OCI-LY7 (cell line): ENCODE measurements around the gene SOBP.

Experiments
- EZH2phosphoT487 ChIP-seq: fragments of 200-600 bp; sonication (generic); IDR thresholded peaks from 2 replicates; pipeline ENCODE4 v1.6.1; 2018; ENCODE audit warnings: low read depth, borderline replicate concordance, mild to moderate bottlenecking, mixed run types, antibody characterized with exemption, low read length, moderate library complexity, mixed read lengths
- TF ChIP-seq, protein P1 (sequence below): fragments of 200-600 bp; sonication (generic); conservative IDR thresholded peaks from 2 replicates; pipeline ENCODE4 v1.5.1; 2014; ENCODE audit warnings: mild to moderate bottlenecking, antibody characterized with exemption, low read length, moderate library complexity, mixed read lengths

DNA sequence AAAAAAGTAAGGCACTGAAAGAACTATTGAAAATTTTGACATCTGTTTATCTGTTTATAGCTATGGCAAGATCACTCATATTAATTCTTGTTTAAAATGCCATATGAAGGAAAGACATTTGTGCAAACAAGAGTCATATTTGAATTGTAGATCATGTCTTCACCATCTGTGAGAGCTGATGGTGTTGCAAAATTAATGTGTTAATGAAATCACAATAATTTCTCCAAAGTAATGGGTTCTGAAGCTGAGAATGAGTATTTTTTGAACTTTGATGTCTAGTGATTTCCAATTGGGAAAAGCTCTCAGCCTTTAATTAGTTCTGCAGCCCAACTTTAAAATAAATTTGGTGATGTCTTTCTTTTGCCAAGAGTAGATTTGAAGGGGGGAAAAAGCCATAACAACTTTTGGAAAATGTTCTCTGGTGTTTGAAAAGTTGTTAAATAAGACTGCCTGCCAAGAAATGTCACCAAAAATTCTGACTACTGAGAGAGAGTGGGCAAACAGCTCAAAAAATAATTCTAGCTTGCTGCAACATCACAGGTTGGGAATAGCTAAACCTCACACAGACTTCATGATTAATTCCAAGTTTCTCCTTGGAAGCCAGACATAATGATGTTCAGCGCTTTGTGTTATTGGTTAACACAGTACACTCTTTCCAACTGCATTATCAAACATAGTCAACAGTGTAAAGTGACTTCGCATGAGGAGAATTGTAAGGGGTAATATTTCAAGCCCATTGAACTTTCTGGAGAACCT, 142.6 kb downstream of the SOBP start:
- TF ChIP-seq, protein P1, sequence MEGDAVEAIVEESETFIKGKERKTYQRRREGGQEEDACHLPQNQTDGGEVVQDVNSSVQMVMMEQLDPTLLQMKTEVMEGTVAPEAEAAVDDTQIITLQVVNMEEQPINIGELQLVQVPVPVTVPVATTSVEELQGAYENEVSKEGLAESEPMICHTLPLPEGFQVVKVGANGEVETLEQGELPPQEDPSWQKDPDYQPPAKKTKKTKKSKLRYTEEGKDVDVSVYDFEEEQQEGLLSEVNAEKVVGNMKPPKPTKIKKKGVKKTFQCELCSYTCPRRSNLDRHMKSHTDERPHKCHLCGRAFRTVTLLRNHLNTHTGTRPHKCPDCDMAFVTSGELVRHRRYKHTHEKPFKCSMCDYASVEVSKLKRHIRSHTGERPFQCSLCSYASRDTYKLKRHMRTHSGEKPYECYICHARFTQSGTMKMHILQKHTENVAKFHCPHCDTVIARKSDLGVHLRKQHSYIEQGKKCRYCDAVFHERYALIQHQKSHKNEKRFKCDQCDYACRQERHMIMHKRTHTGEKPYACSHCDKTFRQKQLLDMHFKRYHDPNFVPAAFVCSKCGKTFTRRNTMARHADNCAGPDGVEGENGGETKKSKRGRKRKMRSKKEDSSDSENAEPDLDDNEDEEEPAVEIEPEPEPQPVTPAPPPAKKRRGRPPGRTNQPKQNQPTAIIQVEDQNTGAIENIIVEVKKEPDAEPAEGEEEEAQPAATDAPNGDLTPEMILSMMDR, result no peak
- no peak for TF ChIP-seq EZH2phosphoT487
